ENCODE results near the gene METTL25.
"Not testable (repeated sequence)": the region's sequence is repeated elsewhere in the genome, so short reads cannot be mapped to it uniquely, and the experiment has no call there.

Gene METTL25

DNA sequence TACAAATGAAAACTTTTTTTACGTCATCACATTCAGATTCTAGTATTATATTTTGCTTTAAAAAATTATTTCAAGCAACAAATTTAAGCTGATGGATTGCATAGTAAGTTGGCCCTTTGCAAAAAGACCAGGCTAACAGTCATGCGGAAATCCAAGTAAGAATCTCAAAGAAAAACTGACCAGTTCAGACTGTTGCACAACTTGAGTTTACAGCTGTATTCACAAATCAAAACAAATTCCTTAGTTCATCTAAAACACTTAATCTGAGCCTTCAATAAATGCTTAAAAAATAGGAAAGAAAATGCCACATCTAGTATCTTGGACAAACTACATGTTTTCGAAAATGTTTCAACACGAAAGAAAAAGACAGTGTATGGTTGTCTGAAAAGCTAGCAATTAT, 989 bp upstream of the METTL25 start:
- H3K27ac ChIP-seq (ENCODE audit: low read depth in 2 of 2, low read length in 2 of 2): no peak overlapping the region
- peaks cover 22 to 37% of the 10 kb centered on the region in 2 donors for H3K36me3 ChIP-seq (ENCODE audit: control insufficient read depth in 2 of 2, insufficient read depth in 2 of 2, low read length in 2 of 2)
- peaks cover 15 to 18% of the 10 kb centered on the region in 2 donors for H3K4me1 ChIP-seq (ENCODE audit: control insufficient read depth in 2 of 2, insufficient read depth in 2 of 2, low read length in 2 of 2)
- H3K27me3 ChIP-seq (ENCODE audit: control insufficient read depth in 2 of 2, insufficient read depth in 2 of 2, low read length in 2 of 2): no peaks in the 10 kb centered on the region
- H3K4me3 ChIP-seq (ENCODE audit: low read length in 2 of 2): peak overlapping the region; percentile 100
- no peaks in the 10 kb centered on the region for H3K9me3 ChIP-seq (ENCODE audit: control insufficient read depth in 2 of 2, low read length in 2 of 2)
- H3K9ac ChIP-seq (ENCODE audit: low read depth in 1 of 2, low read length in 2 of 2): peak overlapping the region; percentile 98 to 99

DNA sequence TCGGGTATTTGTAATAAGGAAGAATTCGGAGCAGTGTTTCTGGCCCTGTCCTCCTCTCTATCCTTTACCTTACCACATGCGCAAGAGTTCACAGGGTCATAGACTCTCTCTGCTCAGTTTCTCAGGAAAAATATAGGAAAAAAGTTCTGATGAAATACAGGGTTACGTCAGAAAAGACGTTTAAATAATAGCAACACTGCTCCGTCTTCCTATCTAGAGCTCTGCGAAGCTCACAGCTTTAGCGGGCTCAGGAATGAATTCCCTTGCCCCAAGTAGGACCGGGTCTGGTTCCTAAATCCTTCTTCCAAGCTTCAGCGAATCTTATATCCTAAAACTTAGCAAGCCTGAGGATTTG, 507 bp upstream of the METTL25 start:
- Histone ChIP-seq H3K9me3 (ENCODE audit: control insufficient read depth in 2 of 2, low read length in 2 of 2) (no peaks in the 10 kb centered on the region), H3K36me3 (ENCODE audit: control insufficient read depth in 2 of 2, insufficient read depth in 2 of 2, low read length in 2 of 2) (peaks cover 19 to 34% of the 10 kb centered on the region in 2 donors), H3K27ac (ENCODE audit: low read depth in 2 of 2, low read length in 2 of 2) (peak overlapping the region; percentile 99 to 100), H3K4me1 (ENCODE audit: control insufficient read depth in 2 of 2, insufficient read depth in 2 of 2, low read length in 2 of 2) (peaks cover 15 to 18% of the 10 kb centered on the region in 2 donors), H3K9ac (ENCODE audit: low read depth in 1 of 2, low read length in 2 of 2) (peak overlapping the region; percentile 98 to 99), H3K27me3 (ENCODE audit: control insufficient read depth in 2 of 2, insufficient read depth in 2 of 2, low read length in 2 of 2) (no peaks in the 10 kb centered on the region), H3K4me3 (ENCODE audit: low read length in 2 of 2) (peak overlapping the region; percentile 100)

DNA sequence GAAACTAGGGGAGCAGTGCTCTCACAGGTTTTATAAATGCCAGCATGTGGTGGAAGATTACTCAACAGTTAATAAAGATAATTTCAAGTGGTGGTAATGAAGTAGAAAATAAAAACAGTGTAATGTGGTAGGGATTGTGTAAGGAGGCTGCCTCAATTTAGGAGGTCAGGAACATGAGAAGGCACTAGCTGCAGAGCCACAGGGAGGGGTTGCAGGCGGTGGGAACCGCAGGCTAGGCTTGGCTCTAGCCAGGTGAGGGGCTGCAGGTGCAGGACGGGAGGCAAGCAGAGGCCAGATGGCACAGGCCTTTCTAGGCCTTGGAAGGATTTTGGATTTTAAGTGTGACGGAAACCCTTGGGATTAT, 768 bp downstream of the METTL25 start:
- H3K27me3 ChIP-seq (ENCODE audit: control insufficient read depth in 2 of 2, insufficient read depth in 2 of 2, low read length in 2 of 2): no peaks in the 10 kb centered on the region
- H3K36me3 ChIP-seq (ENCODE audit: control insufficient read depth in 2 of 2, insufficient read depth in 2 of 2, low read length in 2 of 2): peaks cover 9 to 22% of the 10 kb centered on the region in 2 donors
- H3K9me3 ChIP-seq (ENCODE audit: control insufficient read depth in 2 of 2, low read length in 2 of 2): no peaks in the 10 kb centered on the region
- peaks cover 15 to 18% of the 10 kb centered on the region in 2 donors for H3K4me1 ChIP-seq (ENCODE audit: control insufficient read depth in 2 of 2, insufficient read depth in 2 of 2, low read length in 2 of 2)
- H3K4me3 ChIP-seq (ENCODE audit: low read length in 2 of 2): peak overlapping the region; percentile 100
- H3K27ac ChIP-seq (ENCODE audit: low read depth in 2 of 2, low read length in 2 of 2): peak overlapping the region; percentile 99 to 100
- H3K9ac ChIP-seq (ENCODE audit: low read depth in 1 of 2, low read length in 2 of 2): peak overlapping the region; percentile 64 to 98

DNA sequence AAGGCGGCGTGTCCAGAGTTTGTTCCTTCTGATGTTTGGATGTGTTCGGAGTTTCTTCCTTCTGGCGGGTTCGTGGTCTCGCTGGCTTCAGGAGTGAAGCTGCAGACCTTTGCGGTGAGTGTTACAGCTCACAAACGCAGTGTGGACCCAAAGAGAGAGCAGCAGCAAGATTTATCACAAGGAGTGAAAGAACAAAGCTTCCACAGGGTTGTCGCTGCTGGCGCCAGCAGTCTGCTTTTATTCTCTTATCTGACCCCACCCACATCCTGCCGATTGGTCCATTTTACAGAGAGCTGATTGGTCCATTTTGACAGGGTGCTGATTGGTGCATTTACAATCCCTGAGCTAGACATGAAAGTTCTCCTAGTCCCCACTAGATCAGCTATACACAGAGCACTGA, 2.5 kb downstream of the METTL25 start:
- H3K36me3 ChIP-seq (ENCODE audit: control insufficient read depth in 2 of 2, insufficient read depth in 2 of 2, low read length in 2 of 2); H3K4me3 ChIP-seq (ENCODE audit: low read length in 2 of 2); H3K9ac ChIP-seq (ENCODE audit: low read depth in 1 of 2, low read length in 2 of 2); H3K27me3 ChIP-seq (ENCODE audit: control insufficient read depth in 2 of 2, insufficient read depth in 2 of 2, low read length in 2 of 2); H3K27ac ChIP-seq (ENCODE audit: low read depth in 2 of 2, low read length in 2 of 2); H3K9me3 ChIP-seq (ENCODE audit: control insufficient read depth in 2 of 2, low read length in 2 of 2): not testable (repeated sequence)
- H3K4me1 ChIP-seq (ENCODE audit: control insufficient read depth in 2 of 2, insufficient read depth in 2 of 2, low read length in 2 of 2): peaks cover 15 to 18% of the 10 kb centered on the region in 2 donors

DNA sequence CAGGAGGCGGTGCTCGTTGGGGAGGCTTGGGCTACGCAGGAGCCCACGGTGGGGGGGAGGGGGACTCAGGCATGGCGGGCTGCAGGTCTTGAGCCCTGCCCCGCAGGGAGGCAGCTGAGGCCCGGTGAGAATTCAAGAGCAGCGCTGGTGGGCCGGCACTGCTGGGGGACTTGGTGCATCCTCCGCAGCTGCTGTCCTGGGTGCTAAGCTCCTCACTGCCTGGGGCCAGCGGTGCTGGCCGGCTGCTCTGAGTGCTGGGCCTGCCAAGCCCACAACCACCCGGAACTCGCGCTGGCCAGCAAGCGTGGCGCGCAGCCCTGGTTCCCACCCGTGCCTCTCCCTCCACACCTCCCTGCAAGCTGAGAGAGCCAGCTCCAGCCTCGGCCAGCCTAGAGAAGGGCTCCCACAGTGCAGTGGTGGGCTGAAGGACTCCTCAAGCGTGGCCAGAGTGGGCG, 3.2 kb downstream of the METTL25 start:
- no peaks in the 10 kb centered on the region for H3K27me3 ChIP-seq (ENCODE audit: control insufficient read depth in 2 of 2, insufficient read depth in 2 of 2, low read length in 2 of 2)
- H3K4me1 ChIP-seq (ENCODE audit: control insufficient read depth in 2 of 2, insufficient read depth in 2 of 2, low read length in 2 of 2): peaks cover 9 to 18% of the 10 kb centered on the region in 2 donors

DNA sequence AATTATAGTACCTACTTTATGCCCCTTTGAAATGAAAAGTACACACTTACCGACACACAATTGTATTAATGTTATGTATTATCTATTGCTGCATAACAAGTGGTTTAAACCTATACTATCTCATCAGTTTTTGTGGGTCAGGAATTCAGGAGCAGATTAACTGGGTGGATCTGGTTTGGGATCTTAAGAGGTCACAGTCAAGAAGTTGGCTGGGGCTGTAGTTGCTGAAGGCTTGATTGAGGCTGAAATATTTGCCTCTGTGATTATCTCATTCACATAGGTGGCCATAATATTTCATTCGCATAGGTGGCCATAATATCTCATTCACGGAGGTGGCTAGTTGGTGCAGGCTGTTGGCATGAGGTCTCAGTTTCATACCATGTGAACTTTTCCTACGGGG, 5.7 kb downstream of the METTL25 start:
- H3K4me3 ChIP-seq (ENCODE audit: low read length in 2 of 2): no peak overlapping the region
- no peaks in the 10 kb centered on the region for H3K36me3 ChIP-seq (ENCODE audit: control insufficient read depth in 2 of 2, insufficient read depth in 2 of 2, low read length in 2 of 2)
- no peak overlapping the region for H3K9ac ChIP-seq (ENCODE audit: low read depth in 1 of 2, low read length in 2 of 2)
- H3K4me1 ChIP-seq (ENCODE audit: control insufficient read depth in 2 of 2, insufficient read depth in 2 of 2, low read length in 2 of 2): peaks cover 4 to 9% of the 10 kb centered on the region in 2 donors
- no peak overlapping the region for H3K27ac ChIP-seq (ENCODE audit: low read depth in 2 of 2, low read length in 2 of 2)
- H3K27me3 ChIP-seq (ENCODE audit: control insufficient read depth in 2 of 2, insufficient read depth in 2 of 2, low read length in 2 of 2): no peaks in the 10 kb centered on the region
- H3K9me3 ChIP-seq (ENCODE audit: control insufficient read depth in 2 of 2, low read length in 2 of 2): no peaks in the 10 kb centered on the region

More for the DNA sequence above, 3.2 kb downstream of the METTL25 start:
- H3K9ac ChIP-seq (ENCODE audit: low read depth in 1 of 2, low read length in 2 of 2): no peak overlapping the region
- H3K27ac ChIP-seq (ENCODE audit: low read depth in 2 of 2, low read length in 2 of 2): no peak overlapping the region
- H3K4me3 ChIP-seq (ENCODE audit: low read length in 2 of 2): no peak overlapping the region
- H3K9me3 ChIP-seq (ENCODE audit: control insufficient read depth in 2 of 2, low read length in 2 of 2): no peaks in the 10 kb centered on the region
- H3K36me3 ChIP-seq (ENCODE audit: control insufficient read depth in 2 of 2, insufficient read depth in 2 of 2, low read length in 2 of 2): peaks cover 0 to 3% of the 10 kb centered on the region in 2 donors

DNA sequence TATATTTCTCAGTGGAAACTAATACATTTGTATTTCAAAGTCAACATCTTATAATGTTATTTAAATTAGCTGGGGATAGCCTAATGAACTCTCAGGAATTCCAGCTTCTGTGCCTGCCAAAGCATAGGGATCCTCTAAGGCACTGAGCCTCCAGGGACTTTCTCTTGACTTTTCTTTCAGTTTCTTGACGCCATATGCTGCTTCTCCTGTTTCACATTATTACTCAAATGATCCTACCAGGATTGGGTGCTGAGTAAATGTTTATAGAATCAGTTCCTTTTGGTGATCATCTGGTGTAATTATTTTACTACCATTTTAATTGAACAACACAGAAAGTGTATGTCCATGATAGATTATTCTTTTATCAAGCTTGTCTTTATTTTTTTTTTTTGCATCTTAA, 7.9 kb downstream of the METTL25 start:
- no peak overlapping the region for H3K27ac ChIP-seq (ENCODE audit: low read depth in 2 of 2, low read length in 2 of 2)
- no peaks in the 10 kb centered on the region for H3K9me3 ChIP-seq (ENCODE audit: control insufficient read depth in 2 of 2, low read length in 2 of 2)
- H3K9ac ChIP-seq (ENCODE audit: low read depth in 1 of 2, low read length in 2 of 2): no peak overlapping the region
- no peaks in the 10 kb centered on the region for H3K36me3 ChIP-seq (ENCODE audit: control insufficient read depth in 2 of 2, insufficient read depth in 2 of 2, low read length in 2 of 2)
- H3K4me3 ChIP-seq (ENCODE audit: low read length in 2 of 2): no peak overlapping the region
- no peaks in the 10 kb centered on the region for H3K4me1 ChIP-seq (ENCODE audit: control insufficient read depth in 2 of 2, insufficient read depth in 2 of 2, low read length in 2 of 2)
- H3K27me3 ChIP-seq (ENCODE audit: control insufficient read depth in 2 of 2, insufficient read depth in 2 of 2, low read length in 2 of 2): no peaks in the 10 kb centered on the region

DNA sequence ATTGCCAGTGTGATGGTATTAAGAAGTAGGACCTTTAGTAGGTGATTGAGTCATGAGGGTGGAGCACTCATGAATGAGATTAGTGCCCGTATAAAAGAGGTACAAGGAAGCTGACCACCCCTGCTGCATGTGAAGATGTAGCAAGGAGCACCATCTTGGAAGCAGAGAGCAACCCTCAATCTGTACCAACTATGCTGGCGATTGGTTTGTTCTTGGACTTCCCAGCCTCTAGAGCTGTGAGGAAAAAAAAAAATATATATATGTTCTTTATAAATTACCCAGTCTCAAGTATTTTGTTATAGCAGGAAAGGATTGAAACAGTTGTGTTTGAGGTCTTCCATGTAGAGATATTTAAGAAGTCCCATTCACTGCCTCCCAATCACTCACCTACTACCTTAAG, 16.9 kb downstream of the METTL25 start:
- H3K36me3 ChIP-seq (ENCODE audit: control insufficient read depth in 2 of 2, insufficient read depth in 2 of 2, low read length in 2 of 2): peaks cover 3 to 6% of the 10 kb centered on the region in 2 donors
- no peak overlapping the region for H3K4me3 ChIP-seq (ENCODE audit: low read length in 2 of 2)
- H3K9me3 ChIP-seq (ENCODE audit: control insufficient read depth in 2 of 2, low read length in 2 of 2): peaks cover 0 to 2% of the 10 kb centered on the region in 2 donors
- no peak overlapping the region for H3K27ac ChIP-seq (ENCODE audit: low read depth in 2 of 2, low read length in 2 of 2)
- no peak overlapping the region for H3K9ac ChIP-seq (ENCODE audit: low read depth in 1 of 2, low read length in 2 of 2)
- no peaks in the 10 kb centered on the region for H3K27me3 ChIP-seq (ENCODE audit: control insufficient read depth in 2 of 2, insufficient read depth in 2 of 2, low read length in 2 of 2)
- no peaks in the 10 kb centered on the region for H3K4me1 ChIP-seq (ENCODE audit: control insufficient read depth in 2 of 2, insufficient read depth in 2 of 2, low read length in 2 of 2)

DNA sequence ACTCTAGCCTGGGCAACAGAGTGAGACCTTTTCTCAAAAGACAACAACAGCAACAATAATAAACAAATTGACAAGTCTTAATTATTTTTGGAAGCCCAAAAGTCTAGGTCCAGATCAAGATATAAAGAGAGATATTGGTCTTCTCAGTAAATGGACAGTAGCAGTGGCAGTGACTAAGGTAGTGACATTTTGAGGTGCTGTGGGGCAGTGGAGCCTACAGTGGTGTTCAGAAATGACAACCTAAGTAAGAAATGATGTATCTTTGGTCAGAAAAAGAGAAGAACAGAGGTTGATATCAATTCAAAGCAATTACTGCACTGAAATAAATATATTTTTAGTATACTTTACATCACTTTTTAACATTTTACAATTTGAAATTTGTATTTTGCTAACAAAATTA, 20.7 kb downstream of the METTL25 start:
- Histone ChIP-seq H3K4me1 (ENCODE audit: control insufficient read depth in 2 of 2, insufficient read depth in 2 of 2, low read length in 2 of 2) (no peaks in the 10 kb centered on the region), H3K36me3 (ENCODE audit: control insufficient read depth in 2 of 2, insufficient read depth in 2 of 2, low read length in 2 of 2) (no peaks in the 10 kb centered on the region), H3K4me3 (ENCODE audit: low read length in 2 of 2) (no peak overlapping the region)

DNA sequence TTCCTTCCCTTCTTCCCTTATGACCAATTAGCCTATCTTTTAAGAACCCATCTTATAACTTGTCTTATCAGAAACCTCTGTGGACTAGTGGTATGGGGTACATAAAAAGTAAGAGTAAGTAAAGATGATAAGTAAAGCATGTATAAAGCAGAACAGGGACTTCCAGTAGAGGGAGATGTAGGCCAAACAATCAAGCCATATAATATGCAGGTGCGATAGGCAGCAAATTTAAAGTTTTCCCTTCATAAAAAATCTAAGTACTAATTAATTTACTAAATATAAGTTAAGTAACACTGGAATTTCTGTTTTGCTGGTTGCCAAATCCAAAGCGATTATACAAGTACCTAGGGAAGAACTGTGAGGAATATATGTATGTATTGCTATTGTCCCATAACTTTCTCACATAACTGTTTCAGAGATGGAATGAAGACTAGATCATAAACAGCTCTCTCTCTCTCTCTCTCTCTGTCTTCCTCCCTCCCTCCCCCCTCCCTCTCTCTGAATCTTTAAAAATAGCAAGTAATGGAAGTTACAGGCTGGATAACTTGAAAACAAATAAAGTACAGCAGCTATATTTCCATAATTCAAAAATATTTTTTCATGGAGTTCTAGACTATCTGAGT, 25.7 kb downstream of the METTL25 start:
- no peak overlapping the region for H3K4me3 ChIP-seq (ENCODE audit: low read length in 2 of 2)
- H3K9ac ChIP-seq (ENCODE audit: low read depth in 1 of 2, low read length in 2 of 2): no peak overlapping the region
- H3K27me3 ChIP-seq (ENCODE audit: control insufficient read depth in 2 of 2, insufficient read depth in 2 of 2, low read length in 2 of 2): no peaks in the 10 kb centered on the region
- H3K9me3 ChIP-seq (ENCODE audit: control insufficient read depth in 2 of 2, low read length in 2 of 2): no peaks in the 10 kb centered on the region
- no peak overlapping the region for H3K27ac ChIP-seq (ENCODE audit: low read depth in 2 of 2, low read length in 2 of 2)
- no peaks in the 10 kb centered on the region for H3K4me1 ChIP-seq (ENCODE audit: control insufficient read depth in 2 of 2, insufficient read depth in 2 of 2, low read length in 2 of 2)
- H3K36me3 ChIP-seq (ENCODE audit: control insufficient read depth in 2 of 2, insufficient read depth in 2 of 2, low read length in 2 of 2): peaks cover 0 to 2% of the 10 kb centered on the region in 2 donors

More for the DNA sequence above, 20.7 kb downstream of the METTL25 start:
- no peak overlapping the region for H3K27ac ChIP-seq (ENCODE audit: low read depth in 2 of 2, low read length in 2 of 2)
- H3K27me3 ChIP-seq (ENCODE audit: control insufficient read depth in 2 of 2, insufficient read depth in 2 of 2, low read length in 2 of 2): no peaks in the 10 kb centered on the region
- H3K9me3 ChIP-seq (ENCODE audit: control insufficient read depth in 2 of 2, low read length in 2 of 2): peaks cover 0 to 2% of the 10 kb centered on the region in 2 donors
- no peak overlapping the region for H3K9ac ChIP-seq (ENCODE audit: low read depth in 1 of 2, low read length in 2 of 2)
